HFFc6 (cell line): Measurements from ENCODE around the gene RPP30. TPM values are rescaled to one million over a fixed set of nuclear protein-coding genes. Genes with fewer than 3 reads are reported as not detected.

ENCODE experiments used
- DNase-seq: peaks from one replicate; pipeline ENCODE4 v3.0.0-alpha.2; 2018
- H3K27ac Mint-ChIP-seq: 2 replicates; pipeline ENCODE4 v1.8.0; 2020; ENCODE audit warnings: mild to moderate bottlenecking, mixed read lengths
- H3K27me3 Mint-ChIP-seq: 2 replicates; pipeline ENCODE4 v1.8.0; 2021; ENCODE audit warnings: mild to moderate bottlenecking, moderate library complexity, mixed read lengths; ENCODE audit not compliant: insufficient read depth
- H3K36me3 Mint-ChIP-seq: 2 replicates; pipeline ENCODE4 v1.8.0; 2021; ENCODE audit warnings: low read depth, mixed read lengths
- H3K4me1 Mint-ChIP-seq: 2 replicates; pipeline ENCODE4 v1.8.0; 2020; ENCODE audit warnings: low read depth, mixed read lengths
- H3K4me3 Mint-ChIP-seq: 2 replicates; pipeline ENCODE4 v1.8.0; 2020; ENCODE audit warnings: mild to moderate bottlenecking, moderate library complexity, mixed read lengths
- H3K9me3 Mint-ChIP-seq: 2 replicates; pipeline ENCODE4 v1.8.0; 2020; ENCODE audit warnings: mild to moderate bottlenecking, mixed read lengths
- total RNA-seq, 6 experiments: library from RNA; stranded (reverse); fragmentation: NEBNext Ultra II Directional; extraction: Animal tissue kit (Norgen Biotek cat#: 25700); gene quantifications; 2 replicates in 1 of 6; 3 replicates in 5 of 6; pipeline ENCODE4 v1.2.3, GENCODE V29; 2021
- TF ChIP-seq, protein P1 (sequence below): fragments of 200-600 bp; sonication (generic); IDR thresholded peaks from 2 replicates; pipeline ENCODE4 v1.5.0; 2021; ENCODE audit warnings: antibody characterized with exemption, mild to moderate bottlenecking

The RPP30 gene
- total RNA-seq, 6 experiments from 2014 or later = 31.2 to 48.3 (median 42.4) TPM

DNA sequence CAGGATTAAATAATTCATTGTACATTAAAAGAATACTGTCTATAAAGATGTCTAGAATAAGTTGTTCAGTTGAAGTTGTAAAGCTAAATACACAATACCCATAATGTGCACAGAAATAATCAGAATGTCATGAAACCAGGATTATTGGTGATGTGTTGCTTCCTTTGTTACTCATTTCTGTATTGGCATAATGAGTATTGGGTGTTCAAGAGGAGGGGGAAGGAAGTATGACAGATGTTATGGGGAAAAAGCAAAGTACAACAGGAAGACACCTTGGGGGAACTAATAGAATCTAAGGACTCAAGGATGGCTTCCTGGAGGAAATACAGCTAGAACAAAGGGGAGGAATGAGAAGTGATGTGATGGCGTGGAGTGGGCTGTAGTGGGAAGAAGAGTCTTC, 34.2 kb downstream of the RPP30 start:
- H3K9me3 Mint-ChIP-seq = no peaks in the 10 kb centered on the region
- no peak overlapping the region for H3K27ac Mint-ChIP-seq
- H3K36me3 Mint-ChIP-seq = peaks cover 14% of the 10 kb centered on the region; the same call in 1 of the 2 replicates
- DNase-seq = no peak
- no peaks in the 10 kb centered on the region for H3K27me3 Mint-ChIP-seq
- peaks cover 14% of the 10 kb centered on the region; the same call in 1 of the 2 replicates for H3K4me1 Mint-ChIP-seq
- TF ChIP-seq, protein P1, sequence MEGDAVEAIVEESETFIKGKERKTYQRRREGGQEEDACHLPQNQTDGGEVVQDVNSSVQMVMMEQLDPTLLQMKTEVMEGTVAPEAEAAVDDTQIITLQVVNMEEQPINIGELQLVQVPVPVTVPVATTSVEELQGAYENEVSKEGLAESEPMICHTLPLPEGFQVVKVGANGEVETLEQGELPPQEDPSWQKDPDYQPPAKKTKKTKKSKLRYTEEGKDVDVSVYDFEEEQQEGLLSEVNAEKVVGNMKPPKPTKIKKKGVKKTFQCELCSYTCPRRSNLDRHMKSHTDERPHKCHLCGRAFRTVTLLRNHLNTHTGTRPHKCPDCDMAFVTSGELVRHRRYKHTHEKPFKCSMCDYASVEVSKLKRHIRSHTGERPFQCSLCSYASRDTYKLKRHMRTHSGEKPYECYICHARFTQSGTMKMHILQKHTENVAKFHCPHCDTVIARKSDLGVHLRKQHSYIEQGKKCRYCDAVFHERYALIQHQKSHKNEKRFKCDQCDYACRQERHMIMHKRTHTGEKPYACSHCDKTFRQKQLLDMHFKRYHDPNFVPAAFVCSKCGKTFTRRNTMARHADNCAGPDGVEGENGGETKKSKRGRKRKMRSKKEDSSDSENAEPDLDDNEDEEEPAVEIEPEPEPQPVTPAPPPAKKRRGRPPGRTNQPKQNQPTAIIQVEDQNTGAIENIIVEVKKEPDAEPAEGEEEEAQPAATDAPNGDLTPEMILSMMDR = no peak
- no peak overlapping the region for H3K4me3 Mint-ChIP-seq

DNA sequence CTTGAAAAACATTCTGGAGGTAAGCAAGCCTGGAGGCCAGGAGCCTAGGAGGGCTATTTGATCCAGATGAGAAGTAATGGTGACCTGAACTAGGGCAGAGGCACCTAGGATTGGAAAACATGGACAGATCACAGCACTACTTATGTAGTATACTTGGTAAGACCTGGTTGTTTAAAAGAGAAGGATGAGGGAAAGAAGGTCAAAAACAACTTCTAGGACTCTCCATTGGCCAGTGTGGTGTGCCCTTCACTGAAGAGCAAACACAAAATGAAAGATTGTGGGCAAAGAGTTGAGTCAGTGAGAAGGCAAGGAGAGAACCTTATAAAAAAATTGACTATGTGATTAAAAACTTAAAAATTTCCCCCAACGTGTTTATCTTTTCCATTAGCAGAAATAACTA, 34.8 kb downstream of the RPP30 start:
- Mint-ChIP-seq H3K4me1 (peaks cover 16% of the 10 kb centered on the region), H3K27me3 (no peaks in the 10 kb centered on the region), H3K9me3 (no peaks in the 10 kb centered on the region), H3K27ac (no peak overlapping the region), H3K36me3 (peaks cover 14% of the 10 kb centered on the region; the same call in 1 of the 2 replicates), H3K4me3 (no peak overlapping the region)
- no peak for DNase-seq
- TF ChIP-seq, protein P1 = no peak

DNA sequence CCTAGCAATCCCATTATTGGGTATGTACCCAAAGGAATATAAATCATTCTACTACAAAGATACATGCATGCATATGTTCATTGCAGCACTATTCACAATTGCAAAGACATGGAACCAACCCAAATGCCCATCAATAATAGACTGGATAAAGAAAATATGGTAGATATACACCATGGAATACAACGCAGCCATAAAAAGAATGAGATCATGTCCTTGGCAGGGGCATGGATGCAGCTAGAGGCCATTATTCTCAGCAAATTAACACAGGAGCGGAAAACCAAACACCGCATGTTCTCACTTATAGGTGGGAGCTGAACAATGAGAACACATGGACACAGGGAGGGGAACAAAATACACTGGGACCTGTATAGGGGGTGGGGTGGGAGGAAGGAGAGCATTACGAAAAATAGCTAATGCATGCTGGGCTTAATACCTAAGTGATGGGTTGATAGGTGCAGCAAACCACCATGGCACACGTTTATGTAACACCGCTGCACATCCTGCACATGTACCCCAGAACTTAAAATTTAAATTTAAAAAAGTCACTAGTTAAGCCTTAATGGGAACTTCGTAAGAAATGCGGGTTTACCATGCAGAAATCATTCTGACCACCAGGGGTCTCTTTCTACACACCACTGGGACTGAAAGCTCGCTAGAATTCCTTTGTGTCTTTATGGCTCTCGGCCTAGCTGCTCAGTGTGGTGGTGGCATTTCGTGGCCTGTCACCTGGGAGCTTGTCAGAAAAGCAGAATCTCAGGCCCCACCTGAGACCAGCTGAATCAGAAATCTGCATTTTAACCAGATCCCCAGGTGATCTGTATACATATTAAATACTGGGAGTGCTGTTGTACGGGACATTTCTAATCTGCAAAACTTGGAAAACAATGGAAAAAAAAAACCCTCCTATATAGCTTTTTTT, 39.6 kb downstream of the RPP30 start:
- peaks cover 24% of the 10 kb centered on the region for H3K36me3 Mint-ChIP-seq
- no peaks in the 10 kb centered on the region for H3K9me3 Mint-ChIP-seq
- peak overlapping the region; percentile 67 for H3K27ac Mint-ChIP-seq
- TF ChIP-seq, protein P1 = peak; percentile 97
- DNase-seq = peak; percentile 72
- H3K4me3 Mint-ChIP-seq = no peak overlapping the region
- H3K4me1 Mint-ChIP-seq = peaks cover 42% of the 10 kb centered on the region
- no peaks in the 10 kb centered on the region; the same call in 1 of the 2 replicates for H3K27me3 Mint-ChIP-seq

DNA sequence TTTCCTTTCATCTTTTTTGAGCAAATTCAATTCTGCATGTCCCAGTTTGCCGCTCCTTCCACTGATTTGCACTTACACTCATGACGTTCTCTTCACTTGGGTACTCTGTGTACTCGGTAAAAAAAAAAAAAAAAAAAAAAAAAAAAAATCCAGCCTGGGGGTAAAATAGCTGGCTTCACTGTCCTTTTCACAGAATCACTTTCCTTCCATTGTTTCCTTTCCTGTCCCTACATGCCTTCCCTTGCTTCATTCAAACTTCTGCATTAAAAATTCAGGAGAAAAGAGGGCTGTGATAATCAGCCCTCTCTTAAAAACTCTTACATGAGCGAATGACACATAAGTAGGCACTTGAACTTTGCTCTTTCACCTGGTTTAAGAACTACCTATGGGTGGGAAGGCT, 40.4 kb downstream of the RPP30 start:
- Mint-ChIP-seq H3K27me3 (no peaks in the 10 kb centered on the region; the same call in 1 of the 2 replicates), H3K4me1 (peaks cover 46% of the 10 kb centered on the region), H3K36me3 (peaks cover 23% of the 10 kb centered on the region), H3K9me3 (no peaks in the 10 kb centered on the region), H3K4me3 (no peak overlapping the region), H3K27ac (no peak overlapping the region)
- no peak for DNase-seq
- TF ChIP-seq, protein P1 = no peak

DNA sequence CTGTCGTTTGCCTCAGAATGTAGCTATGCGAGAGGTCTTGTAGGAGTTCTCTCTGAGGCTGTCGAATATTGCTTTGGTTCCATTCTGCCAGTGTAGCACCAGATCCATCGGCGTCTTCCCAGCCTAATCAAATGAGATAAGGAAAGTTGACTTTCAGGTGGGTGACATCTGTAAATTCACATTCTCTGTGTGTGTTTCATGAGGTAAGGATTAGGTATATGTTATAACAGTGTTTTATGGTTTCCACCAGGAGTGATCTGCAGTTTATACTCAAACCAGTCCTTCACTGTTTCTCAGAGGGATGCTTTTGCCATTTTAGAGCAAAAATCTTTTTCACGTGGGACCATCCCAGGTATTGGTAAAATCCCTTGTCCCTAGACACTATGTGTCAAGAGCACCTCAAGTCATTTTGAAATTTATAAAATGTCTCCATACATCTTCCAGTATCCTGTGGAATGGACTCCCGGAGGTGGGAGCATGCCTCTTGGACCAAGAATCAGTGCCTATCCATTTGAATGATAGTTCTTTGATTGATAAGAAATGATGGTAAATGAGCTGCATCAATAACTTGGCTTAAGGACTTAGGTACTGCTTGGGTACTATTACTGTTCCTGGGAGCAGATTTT, 41.2 kb downstream of the RPP30 start:
- Mint-ChIP-seq H3K27me3 (no peaks in the 10 kb centered on the region; the same call in 1 of the 2 replicates), H3K9me3 (no peaks in the 10 kb centered on the region), H3K4me3 (no peak overlapping the region), H3K27ac (no peak overlapping the region; the same call in 1 of the 2 replicates), H3K36me3 (peaks cover 28% of the 10 kb centered on the region), H3K4me1 (peaks cover 53% of the 10 kb centered on the region)
- TF ChIP-seq, protein P1 = no peak
- DNase-seq = no peak
